ENCODE data around the gene JAK1. TPM values are rescaled to one million over a fixed set of nuclear protein-coding genes. Genes with fewer than 3 reads are reported as not detected.

Gene JAK1
- total and polyA plus RNA-seq, 11 donors: 20.5 to 189 (median 94.8) TPM

DNA sequence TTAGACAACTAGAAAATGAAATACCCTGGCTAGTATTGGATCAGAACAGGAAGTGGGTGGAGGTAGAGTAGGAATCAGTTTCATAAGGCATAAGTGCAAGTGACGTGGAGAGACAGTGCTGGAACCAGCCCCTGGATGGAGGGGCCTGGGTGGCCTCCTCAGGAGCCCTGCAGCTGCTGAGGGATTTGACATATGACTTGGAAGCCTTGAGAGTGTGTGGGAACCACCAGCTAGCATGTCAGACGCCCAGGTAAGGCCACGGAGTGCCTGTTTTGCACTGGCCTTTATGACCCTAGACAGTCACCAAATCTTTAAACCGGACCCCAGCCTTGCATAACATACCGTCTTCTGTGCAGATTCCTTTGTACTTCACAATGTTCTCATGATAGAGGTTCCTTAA lies 127.1 kb downstream of the JAK1 start:
- peaks cover 0 to 15% (median 4%) of the 10 kb centered on the region in 12 donors for H3K4me1 ChIP-seq
- TF ChIP-seq CTCF (IDR thresholded peaks at IDR 0.05) (no peak), POLR2A (IDR thresholded peaks at IDR 0.05) (no peak)
- H3K27me3 ChIP-seq: no peaks in the 10 kb centered on the region
- intact Hi-C loops (cut with DNase I): no loop called here
- ATAC-seq (no peak), DNase-seq (no peak)
- no peaks in the 10 kb centered on the region for H3K9me3 ChIP-seq
- 87 to 95% (median 90%) methylated on average over 5 of the region's 5 CpGs for WGBS, 4 donors
- no peak overlapping the region for H3K4me3 ChIP-seq
- H3K36me3 ChIP-seq: peaks cover 0 to 93% (median 87%) of the 10 kb centered on the region in 9 donors
- no peak overlapping the region for H3K27ac ChIP-seq

DNA sequence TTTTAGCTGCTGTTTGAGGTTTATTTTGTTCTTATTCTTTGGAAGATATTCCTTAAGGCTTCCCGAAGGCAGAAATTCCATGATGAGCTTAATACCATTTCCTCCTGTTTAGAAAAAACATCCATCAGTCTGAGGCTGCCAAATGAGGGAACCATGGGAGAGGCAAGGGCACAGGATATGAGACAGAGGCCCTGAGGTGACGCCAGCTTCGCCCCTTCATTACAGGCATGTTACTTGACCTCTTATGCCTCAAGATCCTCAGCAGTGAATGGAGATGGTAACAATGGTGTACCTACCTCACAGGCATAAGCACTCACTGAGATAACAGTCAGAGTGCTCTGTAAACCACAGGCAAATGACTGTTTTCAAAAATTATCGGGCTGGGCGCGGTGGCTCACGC lies 127.9 kb downstream of the JAK1 start:
- no peak overlapping the region for H3K4me3 ChIP-seq
- 77 to 90% (median 85%) methylated on average over 7 of the region's 7 CpGs for WGBS, 4 donors
- H3K9me3 ChIP-seq: no peaks in the 10 kb centered on the region
- TF ChIP-seq CTCF (IDR thresholded peaks at IDR 0.05) (no peak), POLR2A (IDR thresholded peaks at IDR 0.05) (no peak)
- ATAC-seq (no peak), DNase-seq (no peak)
- no peak overlapping the region for H3K27ac ChIP-seq
- intact Hi-C loops (cut with DNase I): no loop called here
- H3K4me1 ChIP-seq: peaks cover 0 to 15% (median 4%) of the 10 kb centered on the region in 12 donors
- H3K36me3 ChIP-seq: peaks cover 0 to 93% (median 87%) of the 10 kb centered on the region in 9 donors
- no peaks in the 10 kb centered on the region for H3K27me3 ChIP-seq

GRCh38 chr1:64836802-64837201 lies 129.5 kb downstream of the JAK1 start:
- no peak overlapping the region for H3K4me3 ChIP-seq
- ATAC-seq (no peak), DNase-seq (no peak)
- 87 to 92% (median 89%) methylated on average over 8 of the region's 8 CpGs for WGBS, 4 donors
- intact Hi-C loops (cut with DNase I): no loop called here
- no peak overlapping the region for H3K27ac ChIP-seq
- H3K36me3 ChIP-seq: peaks cover 0 to 98% (median 97%) of the 10 kb centered on the region in 9 donors
- no peaks in the 10 kb centered on the region for H3K9me3 ChIP-seq
- TF ChIP-seq POLR2A (IDR thresholded peaks at IDR 0.05) (no peak), CTCF (IDR thresholded peaks at IDR 0.05) (no peak)
- H3K27me3 ChIP-seq: no peaks in the 10 kb centered on the region
- peaks cover 0 to 2% (median 0%) of the 10 kb centered on the region in 12 donors for H3K4me1 ChIP-seq

DNA sequence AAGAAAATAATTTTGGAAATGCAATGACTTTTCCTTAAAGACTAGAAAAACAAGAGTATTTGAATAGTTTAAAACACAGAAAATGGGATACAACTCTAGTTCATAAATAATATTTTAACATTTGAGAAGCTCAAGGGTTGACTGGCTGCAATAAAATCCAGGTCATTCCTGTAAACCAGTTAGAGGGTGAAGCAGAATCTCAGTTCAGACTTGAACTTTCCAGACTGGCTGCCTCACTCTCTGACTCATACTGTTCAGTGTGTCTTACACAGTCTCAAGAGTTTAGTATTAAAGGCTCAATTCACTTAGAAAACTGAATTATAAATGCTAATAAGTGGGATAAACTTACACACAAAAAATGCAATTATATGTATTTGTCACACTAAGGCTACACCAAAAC lies 131.6 kb downstream of the JAK1 start:
- H3K4me1 ChIP-seq: peaks cover 0 to 6% (median 0%) of the 10 kb centered on the region in 12 donors
- no peak overlapping the region for H3K27ac ChIP-seq
- no peaks in the 10 kb centered on the region for H3K27me3 ChIP-seq
- intact Hi-C loops (cut with DNase I): loop anchor here in 1 of 10 donors (5.0 kb wide), 1 partner anchor 562 kb away; no protein-coding TSS in a partner anchor
- no peak overlapping the region for H3K4me3 ChIP-seq
- no peak for ATAC-seq
- no peaks in the 10 kb centered on the region for H3K9me3 ChIP-seq
- DNase-seq: no peak
- H3K36me3 ChIP-seq: peaks cover 0 to 94% (median 92%) of the 10 kb centered on the region in 9 donors
- TF ChIP-seq CTCF (IDR thresholded peaks at IDR 0.05) (no peak), POLR2A (IDR thresholded peaks at IDR 0.05) (no peak)
